Activated naive CD8-positive, alpha-beta T cell treated with anti-CD3 and anti-CD28 coated beads, Interleukin-2, amount 50 U/mL, for 24 hours (primary cell): ENCODE results near the gene MAN1C1.

ENCODE experiments used
- ATAC-seq: fragments of 150-1000 bp; cut with Tn5 transposase; one replicate; pipeline ENCODE4 v1.10.0; 2021
- DNase-seq: peaks from one replicate; pipeline ENCODE4 v3.0.0; 2021
- H3K27ac Mint-ChIP-seq: one replicate; pipeline ENCODE4 v1.8.0; 2021; ENCODE audit warnings: mild to moderate bottlenecking, mixed read lengths
- H3K27me3 Mint-ChIP-seq: one replicate; pipeline ENCODE4 v1.8.0; 2021; ENCODE audit warnings: mixed read lengths
- H3K36me3 Mint-ChIP-seq: one replicate; pipeline ENCODE4 v1.8.0; 2021; ENCODE audit warnings: low read depth, mixed read lengths
- H3K4me1 Mint-ChIP-seq: one replicate; pipeline ENCODE4 v1.8.0; 2021; ENCODE audit warnings: mixed read lengths
- H3K4me3 Mint-ChIP-seq: one replicate; pipeline ENCODE4 v1.8.0; 2021; ENCODE audit warnings: mild to moderate bottlenecking, moderate library complexity, mixed read lengths
- H3K9me3 Mint-ChIP-seq: one replicate; pipeline ENCODE4 v1.8.0; 2021; ENCODE audit warnings: mixed read lengths

The MAN1C1 gene

DNA sequence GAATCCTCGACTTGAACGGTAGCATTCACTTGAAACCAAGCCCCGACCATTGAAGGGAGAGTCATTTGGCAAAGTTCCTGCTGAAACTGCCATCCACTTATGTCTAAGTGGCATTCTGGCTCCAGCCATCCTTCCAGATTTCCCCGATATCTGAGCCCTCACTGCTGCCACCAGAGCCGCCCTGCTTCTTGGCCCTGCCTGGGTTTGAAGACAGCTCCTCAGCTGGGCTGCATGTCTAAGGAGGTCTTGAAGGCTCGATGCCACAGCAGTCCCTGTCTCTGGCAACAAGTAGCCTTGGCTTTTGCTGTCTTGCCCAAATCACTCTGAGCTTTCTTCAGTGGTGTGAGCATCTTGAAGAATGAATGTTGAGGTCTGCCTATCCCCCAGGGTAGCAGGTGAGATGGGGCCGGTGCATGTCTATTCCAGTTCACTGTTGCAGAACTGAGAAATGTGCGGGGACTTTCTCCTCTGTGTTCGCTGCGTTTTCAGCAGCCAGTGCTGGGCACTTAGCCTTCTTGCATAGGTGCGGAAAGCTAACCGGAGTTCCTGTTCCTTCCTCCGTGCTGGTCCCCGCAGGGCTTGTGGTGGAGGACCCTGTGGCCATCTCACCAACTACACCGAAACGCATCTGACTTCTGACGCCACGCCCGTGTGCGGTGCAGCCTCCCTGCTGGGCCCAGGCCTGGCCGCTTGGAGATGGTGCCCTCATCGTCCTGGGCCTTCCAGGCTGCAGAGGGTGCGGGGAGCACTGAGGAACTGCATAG is 29.2 kb downstream of the MAN1C1 start:
- H3K4me1 Mint-ChIP-seq = peaks cover 40% of the 10 kb centered on the region
- H3K9me3 Mint-ChIP-seq = no peaks in the 10 kb centered on the region
- DNase-seq = no peak
- ATAC-seq = no peak
- H3K4me3 Mint-ChIP-seq = no peak overlapping the region
- H3K27me3 Mint-ChIP-seq = peaks cover 25% of the 10 kb centered on the region
- no peaks in the 10 kb centered on the region for H3K36me3 Mint-ChIP-seq
- no peak overlapping the region for H3K27ac Mint-ChIP-seq

DNA sequence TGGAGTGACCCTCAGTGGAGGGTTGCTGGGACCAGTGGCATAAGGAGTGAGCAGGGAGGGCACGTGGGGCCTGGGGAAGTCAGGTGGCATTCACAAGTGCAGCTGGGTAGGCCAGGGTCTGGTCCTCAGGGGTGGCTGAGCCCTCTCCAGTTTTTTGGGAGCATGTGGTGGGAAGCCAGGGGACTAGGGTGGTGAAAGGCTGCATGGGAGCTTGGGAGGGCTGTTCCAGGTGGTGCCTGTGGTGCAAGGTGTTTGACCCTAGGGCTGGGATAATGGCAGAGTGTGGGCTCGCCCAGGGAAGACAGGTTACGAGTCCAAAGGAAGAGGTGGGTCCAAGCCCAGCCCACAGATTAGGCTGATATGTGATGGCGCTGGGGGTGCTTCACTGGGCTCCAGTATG is 30.5 kb downstream of the MAN1C1 start:
- Mint-ChIP-seq H3K9me3 (no peaks in the 10 kb centered on the region), H3K4me3 (no peak overlapping the region), H3K27ac (no peak overlapping the region), H3K36me3 (no peaks in the 10 kb centered on the region), H3K4me1 (peaks cover 28% of the 10 kb centered on the region), H3K27me3 (peaks cover 16% of the 10 kb centered on the region)
- DNase-seq (no peak), ATAC-seq (no peak)

DNA sequence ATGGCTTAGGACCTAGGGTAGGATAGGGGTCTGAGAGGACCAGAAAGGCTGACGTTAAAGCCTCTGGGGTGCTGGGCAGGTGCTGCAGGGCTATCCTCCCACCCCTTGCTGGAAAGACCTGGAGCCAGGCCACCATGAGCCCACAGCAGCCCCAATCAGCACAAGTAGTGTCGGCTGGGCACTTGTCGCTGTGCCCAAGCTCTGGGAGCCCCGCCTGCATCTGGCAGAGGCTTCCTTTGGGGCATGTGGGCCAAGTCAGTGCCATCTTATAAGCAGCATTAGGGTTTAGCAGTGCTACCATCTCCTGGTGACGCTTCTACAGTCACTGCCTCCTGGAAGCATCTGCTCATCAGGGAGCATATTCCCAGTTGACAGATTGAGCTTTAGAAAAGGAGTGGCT is 31.3 kb downstream of the MAN1C1 start:
- peaks cover 16% of the 10 kb centered on the region for H3K27me3 Mint-ChIP-seq
- no peaks in the 10 kb centered on the region for H3K9me3 Mint-ChIP-seq
- peaks cover 21% of the 10 kb centered on the region for H3K4me1 Mint-ChIP-seq
- no peaks in the 10 kb centered on the region for H3K36me3 Mint-ChIP-seq
- ATAC-seq (no peak), DNase-seq (no peak)
- H3K4me3 Mint-ChIP-seq = no peak overlapping the region
- H3K27ac Mint-ChIP-seq = no peak overlapping the region

DNA sequence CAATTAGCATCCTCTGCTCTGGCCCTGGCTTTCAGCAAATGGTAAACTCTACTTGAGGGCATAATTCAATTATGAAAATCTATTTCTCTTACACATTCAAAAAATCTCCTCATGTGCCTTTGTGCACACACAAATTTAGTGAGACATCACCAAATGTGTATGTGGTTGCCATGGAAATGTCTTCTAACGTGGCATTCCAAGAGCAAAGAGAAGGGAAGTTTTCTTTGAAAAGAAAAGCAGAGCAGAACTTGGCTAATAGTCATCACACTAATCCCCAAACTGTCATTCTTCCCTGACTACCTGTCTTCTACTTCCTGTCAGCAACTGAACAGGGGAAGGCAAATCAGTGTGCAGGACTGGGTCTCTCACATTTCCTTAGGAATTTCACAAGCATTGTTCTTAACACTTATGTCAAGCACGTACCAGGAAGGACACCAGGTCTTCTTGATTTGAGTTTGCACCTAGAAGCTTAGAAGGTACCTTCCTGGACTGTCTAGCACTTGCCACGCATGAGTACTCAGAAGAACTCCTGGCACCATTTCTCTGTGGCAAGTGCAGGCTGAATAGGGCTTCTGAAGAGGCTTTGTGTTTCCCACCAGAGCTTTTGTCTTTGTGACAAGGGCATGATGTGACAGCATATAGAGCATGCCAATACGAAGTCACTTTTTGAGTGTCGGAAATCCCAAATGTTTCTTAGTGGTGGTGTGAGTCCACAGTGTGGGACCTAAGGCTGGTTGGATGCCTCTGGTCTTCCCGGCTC is 32.3 kb downstream of the MAN1C1 start:
- no peak for ATAC-seq
- Mint-ChIP-seq H3K27me3 (peaks cover 15% of the 10 kb centered on the region), H3K4me1 (peaks cover 15% of the 10 kb centered on the region), H3K36me3 (no peaks in the 10 kb centered on the region), H3K4me3 (no peak overlapping the region), H3K27ac (no peak overlapping the region), H3K9me3 (no peaks in the 10 kb centered on the region)
- DNase-seq = no peak

DNA sequence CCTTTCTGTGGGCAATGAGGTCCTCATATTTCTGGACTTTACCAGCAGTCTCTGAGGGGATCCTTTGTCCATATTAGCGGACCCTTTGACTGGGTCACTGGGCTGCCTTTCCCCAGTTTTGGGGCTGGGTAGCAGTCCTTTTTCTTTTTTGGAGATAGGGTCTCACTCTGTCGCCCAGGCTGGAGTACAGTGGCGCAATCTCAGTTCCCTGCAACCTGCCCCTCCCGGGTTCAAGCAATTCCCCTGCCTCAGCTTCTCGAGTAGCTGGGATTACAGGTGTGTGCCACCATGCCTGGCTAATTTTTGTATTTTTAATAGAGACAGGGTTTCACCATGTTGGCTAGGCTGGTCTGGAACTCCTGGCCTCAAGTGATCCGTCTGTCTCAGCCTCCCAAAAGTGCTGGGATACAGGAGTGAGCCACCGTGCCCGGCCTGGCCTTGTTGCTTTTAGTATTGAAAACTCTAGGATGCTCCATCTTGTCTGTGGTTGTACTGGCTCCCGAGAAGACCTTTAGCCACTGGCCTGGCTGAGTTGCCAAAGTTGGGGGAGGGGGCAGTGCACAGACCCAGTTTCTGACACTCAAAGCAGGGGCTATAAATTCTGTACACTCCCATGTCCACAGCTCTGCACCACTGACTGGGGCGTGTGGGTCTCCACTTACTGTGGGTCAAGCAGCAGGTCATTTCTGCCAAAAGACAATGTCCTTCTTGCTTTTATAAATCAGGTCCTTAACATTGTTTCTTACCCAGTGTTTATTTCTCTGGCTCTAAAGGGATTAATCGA is 33.1 kb downstream of the MAN1C1 start:
- DNase-seq (no peak), ATAC-seq (no peak)
- H3K27me3 Mint-ChIP-seq = peaks cover 9% of the 10 kb centered on the region
- peaks cover 11% of the 10 kb centered on the region for H3K4me1 Mint-ChIP-seq
- H3K4me3 Mint-ChIP-seq = no peak overlapping the region
- H3K9me3 Mint-ChIP-seq = no peaks in the 10 kb centered on the region
- no peaks in the 10 kb centered on the region for H3K36me3 Mint-ChIP-seq
- no peak overlapping the region for H3K27ac Mint-ChIP-seq

DNA sequence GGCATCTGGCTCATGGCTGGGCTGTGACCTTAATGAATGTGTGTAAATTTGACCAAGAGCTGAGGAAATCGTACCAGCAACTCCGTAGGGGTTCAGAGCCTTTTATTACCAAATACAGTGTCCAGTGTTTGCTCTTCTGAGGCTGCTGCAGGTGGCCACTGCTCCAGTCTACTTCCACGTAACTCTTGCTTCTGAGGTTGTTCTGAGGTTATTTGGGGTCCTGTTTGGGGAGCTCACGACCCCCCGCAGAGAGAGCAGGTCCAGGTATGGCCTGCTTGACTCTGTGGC is 33.6 kb downstream of the MAN1C1 start:
- no peak overlapping the region for H3K27ac Mint-ChIP-seq
- no peaks in the 10 kb centered on the region for H3K36me3 Mint-ChIP-seq
- H3K4me1 Mint-ChIP-seq = peaks cover 11% of the 10 kb centered on the region
- DNase-seq (no peak), ATAC-seq (no peak)
- peaks cover 6% of the 10 kb centered on the region for H3K27me3 Mint-ChIP-seq
- no peak overlapping the region for H3K4me3 Mint-ChIP-seq
- no peaks in the 10 kb centered on the region for H3K9me3 Mint-ChIP-seq

DNA sequence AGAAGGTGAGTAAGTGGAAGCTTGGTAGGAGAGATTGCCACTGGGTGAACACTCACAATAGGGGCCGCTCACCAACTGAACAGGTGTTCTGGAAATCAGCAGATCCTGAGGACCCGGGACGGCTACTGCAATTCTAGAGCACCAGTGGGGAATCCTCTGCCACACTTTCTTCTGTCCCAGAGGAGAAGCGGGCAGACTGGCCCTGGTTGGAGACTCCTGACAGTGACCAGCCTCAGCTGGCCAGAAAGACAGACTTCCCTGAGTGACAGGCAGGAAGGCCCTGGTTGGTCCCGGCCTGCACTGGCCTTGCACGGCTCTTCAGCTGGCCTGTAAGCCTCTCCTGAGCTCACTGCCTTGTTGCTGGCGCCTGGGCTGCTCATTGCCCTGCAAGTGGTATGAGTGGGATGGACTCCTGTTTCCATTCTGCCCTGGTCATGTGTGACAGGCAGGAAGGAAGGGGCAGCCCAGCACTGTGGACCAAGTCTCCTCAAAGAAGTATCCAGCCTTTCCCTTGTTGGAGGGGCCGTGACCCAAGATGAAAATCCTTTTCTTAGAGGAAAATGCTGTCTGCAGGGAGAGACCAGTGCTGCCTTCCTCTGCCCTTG is 34.5 kb downstream of the MAN1C1 start:
- H3K36me3 Mint-ChIP-seq = no peaks in the 10 kb centered on the region
- H3K9me3 Mint-ChIP-seq = no peaks in the 10 kb centered on the region
- H3K4me1 Mint-ChIP-seq = peaks cover 9% of the 10 kb centered on the region
- no peak overlapping the region for H3K27ac Mint-ChIP-seq
- ATAC-seq (no peak), DNase-seq (no peak)
- H3K4me3 Mint-ChIP-seq = no peak overlapping the region
- H3K27me3 Mint-ChIP-seq = peaks cover 8% of the 10 kb centered on the region

DNA sequence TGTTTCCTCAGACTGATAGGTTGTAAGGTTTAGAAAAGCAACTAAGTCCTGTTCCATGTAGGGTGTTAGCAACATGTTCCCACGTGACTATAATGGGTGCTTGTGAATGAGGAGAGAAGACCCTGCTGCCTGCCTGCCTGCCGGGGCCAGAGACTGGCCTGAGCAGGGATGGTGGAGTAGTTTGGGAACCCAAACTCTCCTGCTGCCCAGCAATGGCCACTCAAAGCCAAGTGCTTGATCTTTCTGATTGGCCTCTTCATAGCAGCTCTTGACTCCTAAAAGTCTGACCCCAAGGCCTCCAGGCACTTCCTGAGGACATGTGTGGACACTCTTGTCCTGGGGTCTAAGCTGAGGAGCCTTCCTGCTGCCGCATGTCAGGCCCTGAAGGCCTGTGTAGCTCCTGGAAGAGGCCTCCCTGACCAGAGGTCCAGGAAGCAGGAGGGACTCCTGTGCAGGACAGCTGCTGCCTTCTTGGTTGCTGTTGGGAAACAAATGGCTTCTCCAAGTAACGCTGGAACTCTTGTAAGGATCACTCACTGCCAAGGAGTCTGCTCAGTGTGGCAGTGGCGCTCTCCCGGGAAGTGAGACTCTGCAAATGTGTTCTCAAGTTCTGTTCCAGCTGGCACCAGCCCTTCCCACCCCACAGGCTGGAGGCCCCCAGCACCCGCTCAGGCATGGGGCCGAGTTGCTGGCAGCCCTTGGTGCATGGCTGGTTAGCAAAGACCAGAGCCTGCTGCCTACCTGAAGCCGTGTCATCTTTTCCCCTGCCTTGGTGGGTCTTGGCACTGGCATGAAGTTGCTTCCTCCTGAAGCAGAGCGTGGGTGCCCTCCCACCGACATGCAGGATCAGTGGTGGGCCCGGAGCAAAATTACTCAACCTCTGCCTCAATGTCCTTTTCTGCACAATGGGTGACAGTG is 35.5 kb downstream of the MAN1C1 start:
- Mint-ChIP-seq H3K36me3 (no peaks in the 10 kb centered on the region), H3K4me1 (peaks cover 13% of the 10 kb centered on the region), H3K9me3 (no peaks in the 10 kb centered on the region), H3K27ac (no peak overlapping the region), H3K4me3 (no peak overlapping the region), H3K27me3 (peaks cover 7% of the 10 kb centered on the region)
- no peak for DNase-seq
- no peak for ATAC-seq

DNA sequence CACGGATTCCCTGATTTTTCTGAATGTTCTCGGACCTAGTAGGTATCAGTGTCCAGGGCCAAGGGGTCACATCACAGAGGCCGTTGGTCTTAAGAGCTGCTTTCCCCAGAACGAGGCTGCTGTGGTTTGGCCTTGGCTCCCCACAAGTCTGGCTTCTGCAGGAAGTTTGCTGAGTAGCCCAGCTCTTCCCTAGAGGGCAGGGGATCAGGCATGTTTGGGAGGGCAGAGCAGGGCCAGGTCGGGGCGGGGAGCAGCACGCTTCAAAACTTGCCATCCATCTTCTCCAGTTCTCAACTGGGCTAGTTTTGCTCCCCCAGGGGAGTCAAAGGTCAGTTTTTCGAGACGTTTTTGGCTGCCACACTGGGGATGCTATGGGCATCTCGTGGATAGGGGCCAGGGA is 37.0 kb downstream of the MAN1C1 start:
- ATAC-seq = no peak
- peaks cover 4% of the 10 kb centered on the region for H3K27me3 Mint-ChIP-seq

DNA sequence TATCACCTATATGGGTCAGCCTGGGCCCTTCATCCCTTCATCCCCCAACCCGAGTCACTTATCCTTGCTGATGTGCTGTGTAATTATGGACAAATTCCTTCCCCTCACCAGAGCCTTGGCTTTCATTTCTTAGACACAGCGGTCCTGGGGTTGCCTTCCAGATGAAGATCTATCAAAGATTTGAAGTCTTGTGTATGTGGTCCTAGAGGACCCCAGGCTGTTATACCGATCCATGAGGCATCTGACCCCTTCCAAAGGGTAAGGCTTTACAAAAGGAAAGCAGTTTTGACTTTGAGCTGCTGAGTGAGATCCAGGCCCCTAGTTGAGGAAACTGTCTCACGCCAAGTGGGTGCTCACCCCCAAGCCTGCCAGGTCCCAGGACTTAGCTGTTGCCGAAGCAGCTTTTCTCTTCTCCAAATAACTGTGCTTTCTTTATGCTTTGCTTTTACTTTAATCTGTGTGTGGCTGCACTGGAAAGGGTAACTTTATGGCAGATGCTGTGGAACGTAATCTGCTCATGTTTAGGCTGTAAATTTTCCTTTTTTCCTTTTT is 37.6 kb downstream of the MAN1C1 start:
- Mint-ChIP-seq H3K27me3 (peaks cover 4% of the 10 kb centered on the region), H3K36me3 (no peaks in the 10 kb centered on the region), H3K9me3 (no peaks in the 10 kb centered on the region), H3K4me3 (no peak overlapping the region), H3K4me1 (peaks cover 18% of the 10 kb centered on the region), H3K27ac (no peak overlapping the region)
- DNase-seq (no peak), ATAC-seq (no peak)

More for the DNA sequence above, 37.0 kb downstream of the MAN1C1 start:
- H3K27ac Mint-ChIP-seq = no peak overlapping the region
- H3K36me3 Mint-ChIP-seq = no peaks in the 10 kb centered on the region
- peaks cover 21% of the 10 kb centered on the region for H3K4me1 Mint-ChIP-seq
- no peak for DNase-seq
- H3K9me3 Mint-ChIP-seq = no peaks in the 10 kb centered on the region
- no peak overlapping the region for H3K4me3 Mint-ChIP-seq

DNA sequence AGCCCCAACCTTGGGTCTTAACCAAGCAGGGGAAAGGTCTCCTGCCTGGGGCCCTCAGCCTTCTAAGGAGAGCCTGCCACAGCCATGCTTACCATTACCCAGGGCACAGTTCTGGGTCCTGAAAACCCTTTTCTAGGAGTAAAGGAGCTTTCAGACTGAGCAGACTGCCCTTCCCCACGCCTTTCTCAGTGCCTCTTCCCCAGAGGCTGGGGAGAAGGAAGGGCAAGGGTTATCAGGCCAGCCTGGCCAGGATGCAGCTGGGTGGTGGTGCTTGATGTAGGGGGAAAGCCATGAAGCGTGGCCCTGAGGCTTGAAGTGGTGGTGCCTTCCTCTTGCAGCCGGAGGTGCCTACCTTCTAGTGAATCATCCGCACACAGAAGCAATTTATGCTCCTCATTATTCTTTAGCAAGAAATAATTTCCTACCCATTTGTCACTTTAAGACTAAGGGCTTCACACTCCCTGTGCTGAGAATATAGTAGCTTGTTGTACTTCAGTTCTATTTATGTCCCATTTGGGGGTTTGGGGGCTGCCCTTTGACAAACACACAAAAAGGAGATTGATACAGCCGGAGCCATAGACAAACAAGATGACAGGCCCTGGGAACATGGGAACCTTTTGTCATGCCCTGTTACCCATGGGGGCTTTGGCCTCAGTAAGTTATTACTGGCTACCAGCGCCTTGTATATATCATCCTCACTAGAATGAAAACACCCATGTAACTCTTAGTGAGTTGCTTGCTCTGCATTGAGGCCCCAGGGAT is 40.7 kb downstream of the MAN1C1 start:
- peaks cover 17% of the 10 kb centered on the region for H3K4me1 Mint-ChIP-seq
- H3K27me3 Mint-ChIP-seq = peaks cover 4% of the 10 kb centered on the region
- no peak overlapping the region for H3K4me3 Mint-ChIP-seq
- H3K9me3 Mint-ChIP-seq = no peaks in the 10 kb centered on the region
- H3K27ac Mint-ChIP-seq = no peak overlapping the region
- DNase-seq (no peak), ATAC-seq (no peak)
- H3K36me3 Mint-ChIP-seq = no peaks in the 10 kb centered on the region

DNA sequence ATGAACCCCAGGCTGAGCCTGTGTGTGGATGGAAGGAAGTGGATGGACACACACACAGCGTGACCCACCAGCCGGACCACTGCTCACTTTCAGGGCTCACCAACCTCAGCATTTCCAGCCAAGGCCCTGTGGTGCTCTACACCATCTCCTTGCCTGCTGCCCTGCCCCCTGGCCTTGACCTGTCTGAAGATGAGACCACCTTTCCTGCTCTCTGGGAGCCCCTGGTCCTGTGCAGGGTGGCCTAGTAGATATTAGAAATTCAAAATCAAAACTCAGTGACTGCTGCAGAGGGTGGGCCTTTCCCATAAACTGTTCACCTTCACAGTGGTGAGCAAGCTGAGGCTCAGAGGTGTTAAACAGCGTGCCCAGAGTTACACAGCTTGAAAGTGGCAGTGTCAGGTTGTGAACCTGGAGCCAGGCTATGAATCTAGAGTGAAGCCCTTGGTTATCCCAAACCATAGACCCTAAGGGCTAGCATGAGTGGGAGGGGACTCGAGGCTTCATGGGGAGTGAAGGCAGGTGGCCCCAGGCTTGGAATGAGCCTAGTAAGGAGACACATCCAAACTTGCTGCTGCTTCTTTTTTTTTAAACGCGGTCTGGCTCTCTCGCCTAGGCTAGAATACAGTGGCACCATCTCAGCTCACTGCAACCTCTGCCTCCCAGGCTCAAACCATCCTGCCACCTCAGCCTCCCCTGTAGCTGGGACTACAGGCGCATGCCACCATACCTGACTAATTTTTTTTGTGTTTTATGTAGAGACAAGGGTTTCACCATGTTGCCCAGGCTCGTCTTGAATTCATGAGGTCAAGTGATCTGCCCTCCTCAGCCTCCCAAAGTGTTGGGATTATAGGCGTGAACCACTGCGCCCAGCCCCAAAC is 41.5 kb downstream of the MAN1C1 start:
- no peak overlapping the region for H3K27ac Mint-ChIP-seq
- ATAC-seq (no peak), DNase-seq (no peak)

More for the DNA sequence above, 41.5 kb downstream of the MAN1C1 start:
- no peaks in the 10 kb centered on the region for H3K36me3 Mint-ChIP-seq
- H3K9me3 Mint-ChIP-seq = no peaks in the 10 kb centered on the region
- no peak overlapping the region for H3K4me3 Mint-ChIP-seq
- H3K4me1 Mint-ChIP-seq = peaks cover 17% of the 10 kb centered on the region
- peaks cover 4% of the 10 kb centered on the region for H3K27me3 Mint-ChIP-seq
